DOHH2 (cell line): ENCODE measurements around the gene GINS3.

Experiments used
- H3F3A ChIP-seq: fragments of 200-600 bp; sonication (generic), shearing (Covaris generic); 2 replicates; pipeline ENCODE4 v1.6.0; 2016; ENCODE audit warnings: antibody characterized with exemption, mild to moderate bottlenecking; ENCODE audit not compliant: control insufficient read depth, insufficient read depth
- H3K27ac ChIP-seq: fragments of 200-600 bp; sonication (generic); 2 replicates; pipeline ENCODE4 v1.5.1; 2014; ENCODE audit warnings: low read depth, mild to moderate bottlenecking, low read length, moderate library complexity
- H3K27me3 ChIP-seq: fragments of 200-600 bp; sonication (generic); 2 replicates; pipeline ENCODE4 v1.6.1; 2014; ENCODE audit warnings: mild to moderate bottlenecking, low read length, mixed read lengths; ENCODE audit not compliant: control insufficient read depth
- H3K36me3 ChIP-seq: fragments of 200-600 bp; sonication (generic); 2 replicates; pipeline ENCODE4 v1.6.1; 2014; ENCODE audit warnings: mild to moderate bottlenecking, low read length, moderate library complexity, mixed read lengths; ENCODE audit not compliant: control insufficient read depth
- H3K4me1 ChIP-seq: fragments of 200-600 bp; sonication (generic); 2 replicates; pipeline ENCODE4 v1.6.1; 2014; ENCODE audit warnings: mild to moderate bottlenecking, low read length, mixed read lengths; ENCODE audit not compliant: control insufficient read depth
- H3K4me2 ChIP-seq: fragments of 200-600 bp; sonication (generic); 2 replicates; pipeline ENCODE4 v1.6.0; 2014; ENCODE audit warnings: mild to moderate bottlenecking, low read length, moderate library complexity
- H3K4me3 ChIP-seq: fragments of 200-600 bp; sonication (generic); 2 replicates; pipeline ENCODE4 v1.5.1; 2014; ENCODE audit warnings: mild to moderate bottlenecking, low read length, mixed read lengths
- H3K79me2 ChIP-seq: fragments of 200-600 bp; sonication (generic); 2 replicates; pipeline ENCODE4 v1.6.1; 2014; ENCODE audit warnings: mild to moderate bottlenecking, low read length, mixed read lengths; ENCODE audit not compliant: control insufficient read depth
- H3K9me2 ChIP-seq: fragments of 200-600 bp; sonication (generic); replicated peaks from 2 replicates; pipeline ENCODE4 v1.6.1; 2014; ENCODE audit warnings: mild to moderate bottlenecking, low read length, mixed read lengths; ENCODE audit not compliant: control insufficient read depth
- H3K9me3 ChIP-seq: fragments of 200-600 bp; sonication (generic); 2 replicates; pipeline ENCODE4 v1.6.1; 2014; ENCODE audit warnings: antibody characterized with exemption, low read length, mixed read lengths; ENCODE audit not compliant: control insufficient read depth, insufficient read depth
- H4K20me1 ChIP-seq: fragments of 200-600 bp; sonication (generic); 2 replicates; pipeline ENCODE4 v1.6.0; 2014; ENCODE audit warnings: low read depth, mild to moderate bottlenecking, antibody characterized with exemption, low read length, moderate library complexity; ENCODE audit not compliant: control insufficient read depth, insufficient read depth
- CTCF ChIP-seq: fragments of 200-600 bp; sonication (generic); IDR thresholded peaks from one replicate; pipeline ENCODE4 v1.5.1; 2014; ENCODE audit warnings: antibody characterized with exemption, mild to moderate bottlenecking, low read depth, low read length; ENCODE audit not compliant: poor library complexity, severe bottlenecking
- EZH2phosphoT487 ChIP-seq: fragments of 200-600 bp; sonication (generic); IDR thresholded peaks from 2 replicates; pipeline ENCODE4 v1.6.1; 2017; ENCODE audit warnings: borderline replicate concordance, mild to moderate bottlenecking, antibody characterized with exemption, low read length, moderate library complexity, mixed read lengths

The GINS3 gene

GRCh38 chr16:58430718-58431117, 38.4 kb downstream of the GINS3 start:
- TF ChIP-seq CTCF (no peak), EZH2phosphoT487 (no peak)
- no peaks in the 10 kb centered on the region for H3K27me3 ChIP-seq
- H3K27ac ChIP-seq: no peak overlapping the region
- peaks cover 20% of the 10 kb centered on the region for H3K4me1 ChIP-seq
- H3K9me2 ChIP-seq: no peaks in the 10 kb centered on the region
- H3F3A ChIP-seq: peaks cover 5% of the 10 kb centered on the region; the same call in 1 of the 2 replicates
- H3K4me2 ChIP-seq: no peak overlapping the region
- no peaks in the 10 kb centered on the region for H3K9me3 ChIP-seq
- H3K4me3 ChIP-seq: no peak overlapping the region
- H4K20me1 ChIP-seq: 0 out of 2 replicates have a peak, but pooled peaks cover 5% of the 10 kb centered on the region
- peaks cover 21% of the 10 kb centered on the region for H3K36me3 ChIP-seq
- peaks cover 38% of the 10 kb centered on the region for H3K79me2 ChIP-seq

GRCh38 chr16:58433569-58433951, 41.3 kb downstream of the GINS3 start:
- Histone ChIP-seq H4K20me1 (0 out of 2 replicates have a peak, but pooled peaks cover 5% of the 10 kb centered on the region), H3K4me1 (peaks cover 12% of the 10 kb centered on the region), H3K36me3 (peaks cover 31% of the 10 kb centered on the region), H3K9me2 (no peaks in the 10 kb centered on the region), H3K79me2 (peaks cover 17% of the 10 kb centered on the region), H3K27ac (no peak overlapping the region), H3K4me2 (no peak overlapping the region), H3K9me3 (no peaks in the 10 kb centered on the region), H3F3A (no peaks in the 10 kb centered on the region), H3K27me3 (no peaks in the 10 kb centered on the region), H3K4me3 (no peak overlapping the region)
- TF ChIP-seq EZH2phosphoT487: no peak
- no peak for TF ChIP-seq CTCF

- Histone ChIP-seq H3K4me2 (no peak overlapping the region), H3K27ac (no peak overlapping the region), H3K36me3 (peaks cover 27% of the 10 kb centered on the region), H3K27me3 (no peaks in the 10 kb centered on the region), H3K9me2 (no peaks in the 10 kb centered on the region), H3K4me1 (peaks cover 23% of the 10 kb centered on the region), H4K20me1 (no peaks in the 10 kb centered on the region), H3K9me3 (no peaks in the 10 kb centered on the region), H3K79me2 (peaks cover 11% of the 10 kb centered on the region; the same call in 1 of the 2 replicates), H3K4me3 (no peak overlapping the region), H3F3A (no peaks in the 10 kb centered on the region)
- TF ChIP-seq EZH2phosphoT487 (no peak), CTCF (peak; percentile 37)
Measured at GRCh38 chr16:58435779-58436178, 43.5 kb downstream of the GINS3 start.
